HepG2 (cell line): Measurements from ENCODE around the gene REM2. TPM values are rescaled to one million over a fixed set of nuclear protein-coding genes. Genes with fewer than 3 reads are reported as not detected.

ENCODE experiments used
- GTF2F1 ChIP-seq: fragments of 150-350 bp; IDR thresholded peaks from 2 replicates; pipeline ENCODE4 v1.6.1; 2014; ENCODE audit warnings: low read length
- MZF1 ChIP-seq: sonication (generic); formaldehyde crosslinking; IDR thresholded peaks from 2 replicates; pipeline ENCODE4 v1.8.1; 2023; ENCODE audit warnings: mild to moderate bottlenecking, missing genetic modification reagents, borderline replicate concordance
- PRPF4 ChIP-seq: fragments of 200-400 bp; formaldehyde crosslinking; IDR thresholded peaks from 2 replicates; pipeline ENCODE4 v1.6.1; 2016; ENCODE audit warnings: low read length, low read depth; ENCODE audit not compliant: poor library complexity, severe bottlenecking
- RFX1 ChIP-seq: fragments of 450-650 bp; IDR thresholded peaks from 2 replicates; pipeline ENCODE4 v1.6.1; 2017
- RXRB ChIP-seq: IDR thresholded peaks from 2 replicates; pipeline ENCODE4 v1.6.1; 2016; ENCODE audit warnings: borderline replicate concordance, missing genetic modification reagents, missing compliant biosample characterization
- SP2 ChIP-seq: sonication (generic); formaldehyde crosslinking; IDR thresholded peaks from 2 replicates; pipeline ENCODE4 v1.5.1; 2020; ENCODE audit warnings: mild to moderate bottlenecking, missing genetic modification reagents
- SP5 ChIP-seq: IDR thresholded peaks from 2 replicates; pipeline ENCODE4 v1.6.1; 2016; ENCODE audit warnings: low read depth, borderline replicate concordance
- ZNF556 ChIP-seq: sonication (generic); formaldehyde crosslinking; IDR thresholded peaks from 2 replicates; pipeline ENCODE4 v1.4.0; 2020; ENCODE audit warnings: mild to moderate bottlenecking, missing genetic modification reagents, borderline replicate concordance
- ZNF776 ChIP-seq: sonication (generic); formaldehyde crosslinking; IDR thresholded peaks from 2 replicates; pipeline ENCODE4 v1.4.0; 2020; ENCODE audit warnings: mild to moderate bottlenecking, missing genetic modification reagents
- ZUFSP ChIP-seq: sonication (generic); formaldehyde crosslinking; IDR thresholded peaks from 2 replicates; pipeline ENCODE4 v1.9.0; 2021; ENCODE audit warnings: missing genetic modification reagents, mild to moderate bottlenecking, borderline replicate concordance
- polyA plus RNA-seq, 8 experiments: library from polyadenylated mRNA; depleted of rRNA in 3 of 8; stranded (reverse) in 7 of 8; unstranded in 1 of 8; fragments of >200 nt; fragmentation: Illumina TruSeq in 4 of 8; extraction: Trizol in 4 of 8; gene quantifications; 2 replicates each; pipeline versions ENCODE4 v1.2.1 to v1.2.3, GENCODE V29; 2011 to 2016; ENCODE audit warnings: low read depth in 4 of 8, missing spikeins in 1 of 8, mixed read lengths in 1 of 8; ENCODE audit not compliant: insufficient read depth in 1 of 8
- total RNA-seq, 5 experiments: library from RNA; depleted of rRNA; stranded (reverse); fragments of >200 nt; fragmentation: Illumina TruSeq; extraction: Trizol; gene quantifications; 2 replicates each; pipeline ENCODE4 v1.2.3, GENCODE V29; 2016; ENCODE audit warnings: low read depth in 1 of 5
- TF ChIP-seq, protein P1 (sequence below): IDR thresholded peaks from 2 replicates; pipeline ENCODE4 v1.6.1; 2016; ENCODE audit warnings: missing biosample characterization, missing genetic modification reagents, low read depth
- TF ChIP-seq, protein P2 (sequence below): sonication (generic); formaldehyde crosslinking; IDR thresholded peaks from 2 replicates; pipeline ENCODE4 v1.4.0; 2020; ENCODE audit warnings: mild to moderate bottlenecking, low read depth, missing genetic modification reagents
- TF ChIP-seq, protein P3 (sequence below): sonication (generic); formaldehyde crosslinking; IDR thresholded peaks from 2 replicates; pipeline ENCODE4 v1.4.0; 2020; ENCODE audit warnings: missing genetic modification reagents, borderline replicate concordance
- TF ChIP-seq, protein P4 (sequence below): sonication (generic); formaldehyde crosslinking; IDR thresholded peaks from 2 replicates; pipeline ENCODE4 v1.5.0; 2020; ENCODE audit warnings: mild to moderate bottlenecking, missing genetic modification reagents, borderline replicate concordance
- TF ChIP-seq, protein P5 (sequence below): sonication (generic); formaldehyde crosslinking; conservative IDR thresholded peaks from 2 replicates; pipeline ENCODE4 v1.4.0; 2020; ENCODE audit warnings: missing genetic modification reagents

The REM2 gene
- total and polyA plus RNA-seq, 2 of the 13 experiments (the other 11 are each of a cell fraction or from before 2014, with no cell fraction given): 0.20 TPM; not detected in 1

- TF ChIP-seq ZUFSP (CRISPR knock-in tag) (no peak), SP2 (no peak), RFX1 (no peak), ZNF556 (CRISPR knock-in tag) (no peak), PRPF4 (peak; percentile 19), GTF2F1 (no peak), RXRB (CRISPR knock-in tag) (no peak), SP5 (CRISPR knock-in tag) (no peak), ZNF776 (CRISPR knock-in tag) (no peak), MZF1 (CRISPR knock-in tag) (no peak)
- TF ChIP-seq, protein P1, sequence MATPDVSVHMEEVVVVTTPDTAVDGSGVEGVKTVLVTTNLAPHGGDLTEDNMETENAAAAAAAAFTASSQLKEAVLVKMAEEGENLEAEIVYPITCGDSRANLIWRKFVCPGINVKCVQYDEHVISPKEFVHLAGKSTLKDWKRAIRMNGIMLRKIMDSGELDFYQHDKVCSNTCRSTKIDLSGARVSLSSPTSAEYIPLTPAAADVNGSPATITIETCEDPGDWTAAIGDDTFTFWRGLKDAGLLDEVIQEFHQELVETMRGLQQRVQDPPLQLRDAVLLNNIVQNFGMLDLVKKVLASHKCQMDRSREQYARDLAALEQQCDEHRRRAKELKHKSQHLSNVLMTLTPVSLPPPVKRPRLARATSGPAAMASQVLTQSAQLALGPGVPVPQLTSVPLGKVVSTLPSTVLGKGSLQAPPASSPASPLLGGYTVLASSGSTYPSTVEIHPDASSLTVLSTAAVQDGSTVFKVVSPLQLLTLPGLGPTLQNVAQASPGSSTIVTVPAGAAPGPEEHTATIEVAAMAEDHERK (CRISPR knock-in tag): no peak
- TF ChIP-seq, protein P2, sequence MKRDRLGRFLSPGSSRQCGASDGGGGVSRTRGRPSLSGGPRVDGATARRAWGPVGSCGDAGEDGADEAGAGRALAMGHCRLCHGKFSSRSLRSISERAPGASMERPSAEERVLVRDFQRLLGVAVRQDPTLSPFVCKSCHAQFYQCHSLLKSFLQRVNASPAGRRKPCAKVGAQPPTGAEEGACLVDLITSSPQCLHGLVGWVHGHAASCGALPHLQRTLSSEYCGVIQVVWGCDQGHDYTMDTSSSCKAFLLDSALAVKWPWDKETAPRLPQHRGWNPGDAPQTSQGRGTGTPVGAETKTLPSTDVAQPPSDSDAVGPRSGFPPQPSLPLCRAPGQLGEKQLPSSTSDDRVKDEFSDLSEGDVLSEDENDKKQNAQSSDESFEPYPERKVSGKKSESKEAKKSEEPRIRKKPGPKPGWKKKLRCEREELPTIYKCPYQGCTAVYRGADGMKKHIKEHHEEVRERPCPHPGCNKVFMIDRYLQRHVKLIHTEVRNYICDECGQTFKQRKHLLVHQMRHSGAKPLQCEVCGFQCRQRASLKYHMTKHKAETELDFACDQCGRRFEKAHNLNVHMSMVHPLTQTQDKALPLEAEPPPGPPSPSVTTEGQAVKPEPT (CRISPR knock-in tag): 0 out of 2 replicates have a peak, but pooled peaks have one; percentile 37
- TF ChIP-seq, protein P3, sequence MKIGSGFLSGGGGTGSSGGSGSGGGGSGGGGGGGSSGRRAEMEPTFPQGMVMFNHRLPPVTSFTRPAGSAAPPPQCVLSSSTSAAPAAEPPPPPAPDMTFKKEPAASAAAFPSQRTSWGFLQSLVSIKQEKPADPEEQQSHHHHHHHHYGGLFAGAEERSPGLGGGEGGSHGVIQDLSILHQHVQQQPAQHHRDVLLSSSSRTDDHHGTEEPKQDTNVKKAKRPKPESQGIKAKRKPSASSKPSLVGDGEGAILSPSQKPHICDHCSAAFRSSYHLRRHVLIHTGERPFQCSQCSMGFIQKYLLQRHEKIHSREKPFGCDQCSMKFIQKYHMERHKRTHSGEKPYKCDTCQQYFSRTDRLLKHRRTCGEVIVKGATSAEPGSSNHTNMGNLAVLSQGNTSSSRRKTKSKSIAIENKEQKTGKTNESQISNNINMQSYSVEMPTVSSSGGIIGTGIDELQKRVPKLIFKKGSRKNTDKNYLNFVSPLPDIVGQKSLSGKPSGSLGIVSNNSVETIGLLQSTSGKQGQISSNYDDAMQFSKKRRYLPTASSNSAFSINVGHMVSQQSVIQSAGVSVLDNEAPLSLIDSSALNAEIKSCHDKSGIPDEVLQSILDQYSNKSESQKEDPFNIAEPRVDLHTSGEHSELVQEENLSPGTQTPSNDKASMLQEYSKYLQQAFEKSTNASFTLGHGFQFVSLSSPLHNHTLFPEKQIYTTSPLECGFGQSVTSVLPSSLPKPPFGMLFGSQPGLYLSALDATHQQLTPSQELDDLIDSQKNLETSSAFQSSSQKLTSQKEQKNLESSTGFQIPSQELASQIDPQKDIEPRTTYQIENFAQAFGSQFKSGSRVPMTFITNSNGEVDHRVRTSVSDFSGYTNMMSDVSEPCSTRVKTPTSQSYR (CRISPR knock-in tag): no peak
- TF ChIP-seq, protein P4, sequence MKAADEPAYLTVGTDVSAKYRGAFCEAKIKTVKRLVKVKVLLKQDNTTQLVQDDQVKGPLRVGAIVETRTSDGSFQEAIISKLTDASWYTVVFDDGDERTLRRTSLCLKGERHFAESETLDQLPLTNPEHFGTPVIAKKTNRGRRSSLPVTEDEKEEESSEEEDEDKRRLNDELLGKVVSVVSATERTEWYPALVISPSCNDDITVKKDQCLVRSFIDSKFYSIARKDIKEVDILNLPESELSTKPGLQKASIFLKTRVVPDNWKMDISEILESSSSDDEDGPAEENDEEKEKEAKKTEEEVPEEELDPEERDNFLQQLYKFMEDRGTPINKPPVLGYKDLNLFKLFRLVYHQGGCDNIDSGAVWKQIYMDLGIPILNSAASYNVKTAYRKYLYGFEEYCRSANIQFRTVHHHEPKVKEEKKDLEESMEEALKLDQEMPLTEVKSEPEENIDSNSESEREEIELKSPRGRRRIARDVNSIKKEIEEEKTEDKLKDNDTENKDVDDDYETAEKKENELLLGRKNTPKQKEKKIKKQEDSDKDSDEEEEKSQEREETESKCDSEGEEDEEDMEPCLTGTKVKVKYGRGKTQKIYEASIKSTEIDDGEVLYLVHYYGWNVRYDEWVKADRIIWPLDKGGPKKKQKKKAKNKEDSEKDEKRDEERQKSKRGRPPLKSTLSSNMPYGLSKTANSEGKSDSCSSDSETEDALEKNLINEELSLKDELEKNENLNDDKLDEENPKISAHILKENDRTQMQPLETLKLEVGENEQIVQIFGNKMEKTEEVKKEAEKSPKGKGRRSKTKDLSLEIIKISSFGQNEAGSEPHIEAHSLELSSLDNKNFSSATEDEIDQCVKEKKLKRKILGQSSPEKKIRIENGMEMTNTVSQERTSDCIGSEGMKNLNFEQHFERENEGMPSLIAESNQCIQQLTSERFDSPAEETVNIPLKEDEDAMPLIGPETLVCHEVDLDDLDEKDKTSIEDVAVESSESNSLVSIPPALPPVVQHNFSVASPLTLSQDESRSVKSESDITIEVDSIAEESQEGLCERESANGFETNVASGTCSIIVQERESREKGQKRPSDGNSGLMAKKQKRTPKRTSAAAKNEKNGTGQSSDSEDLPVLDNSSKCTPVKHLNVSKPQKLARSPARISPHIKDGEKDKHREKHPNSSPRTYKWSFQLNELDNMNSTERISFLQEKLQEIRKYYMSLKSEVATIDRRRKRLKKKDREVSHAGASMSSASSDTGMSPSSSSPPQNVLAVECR (CRISPR knock-in tag): no peak
- TF ChIP-seq, protein P5, sequence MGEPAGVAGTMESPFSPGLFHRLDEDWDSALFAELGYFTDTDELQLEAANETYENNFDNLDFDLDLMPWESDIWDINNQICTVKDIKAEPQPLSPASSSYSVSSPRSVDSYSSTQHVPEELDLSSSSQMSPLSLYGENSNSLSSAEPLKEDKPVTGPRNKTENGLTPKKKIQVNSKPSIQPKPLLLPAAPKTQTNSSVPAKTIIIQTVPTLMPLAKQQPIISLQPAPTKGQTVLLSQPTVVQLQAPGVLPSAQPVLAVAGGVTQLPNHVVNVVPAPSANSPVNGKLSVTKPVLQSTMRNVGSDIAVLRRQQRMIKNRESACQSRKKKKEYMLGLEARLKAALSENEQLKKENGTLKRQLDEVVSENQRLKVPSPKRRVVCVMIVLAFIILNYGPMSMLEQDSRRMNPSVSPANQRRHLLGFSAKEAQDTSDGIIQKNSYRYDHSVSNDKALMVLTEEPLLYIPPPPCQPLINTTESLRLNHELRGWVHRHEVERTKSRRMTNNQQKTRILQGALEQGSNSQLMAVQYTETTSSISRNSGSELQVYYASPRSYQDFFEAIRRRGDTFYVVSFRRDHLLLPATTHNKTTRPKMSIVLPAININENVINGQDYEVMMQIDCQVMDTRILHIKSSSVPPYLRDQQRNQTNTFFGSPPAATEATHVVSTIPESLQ (CRISPR knock-in tag): no peak
These were observed 23.1 kb downstream of the REM2 start (continued) for GRCh38 chr14:22906073-22906472.
